Lung (tissue), 12 donors: Measurements from ENCODE around the gene VSTM2B. TPM values are rescaled to one million over a fixed set of nuclear protein-coding genes. Genes with fewer than 3 reads are reported as not detected.

Experiments used
- ATAC-seq: fragments of 200-7000 bp; cut with Tn5 transposase; one replicate; pipeline ENCODE4 v1.9.1; 2020; ENCODE audit warnings: moderate number of reproducible peaks; ENCODE audit not compliant: insufficient read depth, low FRiP score
- DNase-seq, 3 donors: peaks; one replicate each; pipeline ENCODE4 v3.0.0-alpha.2; 2013 to 2017
- H3K27ac ChIP-seq, 2 donors: one replicate each; pipeline ENCODE4 v1.5.1; 2013; ENCODE audit warnings: mild to moderate bottlenecking in 2 of 2, moderate library complexity in 2 of 2, control low read depth in 1 of 2, inconsistent platforms in 1 of 2, low read depth in 1 of 2, low read length in 1 of 2
- H3K27me3 ChIP-seq, 3 donors: one replicate each; pipeline ENCODE4 v1.5.1; 2013; ENCODE audit warnings: low read length in 2 of 3; ENCODE audit not compliant: control insufficient read depth in 3 of 3, insufficient read depth in 3 of 3
- H3K36me3 ChIP-seq, 4 donors: one replicate each; pipeline ENCODE4 v1.5.1; 2013; ENCODE audit warnings: low read length in 4 of 4, mild to moderate bottlenecking in 1 of 4, moderate library complexity in 1 of 4; ENCODE audit not compliant: control insufficient read depth in 4 of 4, insufficient read depth in 4 of 4
- H3K4me1 ChIP-seq, 5 donors: one replicate each; pipeline ENCODE4 v1.5.1; 2013; ENCODE audit warnings: low read length in 5 of 5, mild to moderate bottlenecking in 2 of 5, moderate library complexity in 1 of 5; ENCODE audit not compliant: control insufficient read depth in 5 of 5, insufficient read depth in 5 of 5
- H3K4me3 ChIP-seq: one replicate; pipeline ENCODE4 v1.5.1; 2013; ENCODE audit warnings: mild to moderate bottlenecking, control low read depth, moderate library complexity
- H3K9ac ChIP-seq, 2 donors: one replicate each; pipeline ENCODE4 v1.5.1; 2013; ENCODE audit warnings: low read length in 2 of 2, control low read depth in 1 of 2; ENCODE audit not compliant: insufficient read depth in 1 of 2
- H3K9me3 ChIP-seq, 4 donors: one replicate each; pipeline ENCODE4 v1.5.1; 2013; ENCODE audit warnings: low read length in 3 of 4, mild to moderate bottlenecking in 1 of 4, moderate library complexity in 1 of 4; ENCODE audit not compliant: control insufficient read depth in 4 of 4, insufficient read depth in 3 of 4
- CTCF ChIP-seq: IDR thresholded peaks from 2 replicates; pipeline ENCODE4 v1.5.1; 2012; ENCODE audit warnings: mild to moderate bottlenecking; ENCODE audit errors: control extremely low read depth, extremely low read depth
- WGBS, 2 donors: extraction: QIAGEN DNeasy Blood & Tissue Kit; methylation state at CpG; one replicate each; pipeline ENCODE4 v1.1.7; 2013; 5-methylcytosine and 5-hydroxymethylcytosine counted together
- polyA plus RNA-seq, 2 donors: library from polyadenylated mRNA; stranded (reverse); fragments of 200-250 nt; gene quantifications; one replicate each; pipeline ENCODE4 v1.2.1, GENCODE V29; 2013
- total RNA-seq, 2 donors: library from RNA; depleted of rRNA in 1 of 2; stranded (reverse); fragments of >200 nt in 1 of 2; gene quantifications; one replicate each; pipeline ENCODE4 v1.2.1, GENCODE V29; 2014 to 2021
- donor health status: control.
- donor health status: control.
- donor health status: Bipolar disorder and iron deficiency.
- donor health status: healthy.
- donor health status: DM: yes; HTN: yes; CAD: no.

Gene VSTM2B
- total and polyA plus RNA-seq, 4 donors, result not detected

GRCh38 chr19:29587518-29587986, 61.8 kb downstream of the VSTM2B start:
- H3K36me3 ChIP-seq, result no peaks in the 10 kb centered on the region
- H3K9me3 ChIP-seq, result peaks cover 0 to 10% (median 0%) of the 10 kb centered on the region in 4 donors
- ATAC-seq (no peak), DNase-seq (no peak)
- peaks cover 0 to 8% (median 4%) of the 10 kb centered on the region in 3 donors for H3K27me3 ChIP-seq
- no peak overlapping the region for H3K4me3 ChIP-seq
- TF ChIP-seq CTCF, result no peak
- H3K4me1 ChIP-seq, result no peaks in the 10 kb centered on the region
- H3K27ac ChIP-seq, result no peak overlapping the region
- no peak overlapping the region for H3K9ac ChIP-seq
- WGBS, 2 donors, result 66 to 67% methylated on average over 2 of the region's 2 CpGs

GRCh38 chr19:29588095-29588494, 62.3 kb downstream of the VSTM2B start:
- WGBS, 2 donors, result 90 to 93% methylated on average over 2 of the region's 2 CpGs
- Histone ChIP-seq H3K4me3 (no peak overlapping the region), H3K4me1 (no peaks in the 10 kb centered on the region), H3K27me3 (peaks cover 0 to 8% (median 4%) of the 10 kb centered on the region in 3 donors), H3K36me3 (no peaks in the 10 kb centered on the region), H3K27ac (no peak overlapping the region), H3K9ac (no peak overlapping the region), H3K9me3 (peaks cover 0 to 10% (median 0%) of the 10 kb centered on the region in 4 donors)
- DNase-seq (no peak), ATAC-seq (no peak)
- TF ChIP-seq CTCF, result no peak

GRCh38 chr19:29590278-29590677, 64.5 kb downstream of the VSTM2B start:
- ATAC-seq (no peak), DNase-seq (no peak)
- WGBS, 2 donors, result 39 to 41% methylated on average over 5 of the region's 5 CpGs
- no peak overlapping the region for H3K9ac ChIP-seq
- no peaks in the 10 kb centered on the region for H3K36me3 ChIP-seq
- no peak overlapping the region for H3K27ac ChIP-seq
- no peak overlapping the region for H3K4me3 ChIP-seq
- H3K9me3 ChIP-seq, result peaks cover 0 to 6% (median 0%) of the 10 kb centered on the region in 4 donors
- TF ChIP-seq CTCF, result no peak
- H3K4me1 ChIP-seq, result no peaks in the 10 kb centered on the region
- H3K27me3 ChIP-seq, result peaks cover 0 to 11% (median 4%) of the 10 kb centered on the region in 3 donors

- Histone ChIP-seq H3K9ac (no peak overlapping the region), H3K27me3 (peaks cover 0 to 20% (median 8%) of the 10 kb centered on the region in 3 donors), H3K36me3 (no peaks in the 10 kb centered on the region), H3K4me1 (no peaks in the 10 kb centered on the region), H3K9me3 (peaks cover 0 to 6% (median 0%) of the 10 kb centered on the region in 4 donors), H3K4me3 (no peak overlapping the region), H3K27ac (no peak overlapping the region)
- DNase-seq (no peak), ATAC-seq (no peak)
- WGBS, 2 donors, result 89 to 94% methylated on average over 3 of the region's 3 CpGs
- no peak for TF ChIP-seq CTCF
Observed at GRCh38 chr19:29591670-29592069, 65.9 kb downstream of the VSTM2B start.
